K562 (cell line): ENCODE data around the gene BTRC. TPM values are rescaled to one million over a fixed set of nuclear protein-coding genes. Genes with fewer than 3 reads are reported as not detected.
A peak's percentile ranks its signal among the peaks of the same experiment; 100 is the strongest.

Experiments
- DNMT1 ChIP-seq: fragments of 450-650 bp; IDR thresholded peaks from 2 replicates; pipeline ENCODE4 v1.6.1; 2016; ENCODE audit warnings: antibody characterized with exemption, mild to moderate bottlenecking
- NFYB ChIP-seq: IDR thresholded peaks from 2 replicates; pipeline ENCODE4 v1.6.1; 2011; ENCODE audit warnings: mild to moderate bottlenecking, moderate library complexity; ENCODE audit not compliant: insufficient read length; ENCODE audit errors: extremely low read depth
- NR3C1 ChIP-seq: sonication (generic); formaldehyde crosslinking; IDR thresholded peaks from 2 replicates; pipeline ENCODE4 v1.8.1; 2022; ENCODE audit warnings: missing genetic modification reagents
- NUFIP1 ChIP-seq: fragments of 450-650 bp; IDR thresholded peaks from 2 replicates; pipeline ENCODE4 v1.6.1; 2018; ENCODE audit not compliant: partially characterized antibody
- PBX2 ChIP-seq, 2 experiments: IDR thresholded peaks in 1 of 2; conservative IDR thresholded peaks in 1 of 2; 2 replicates each; pipeline ENCODE4 v1.6.1; 2016; ENCODE audit warnings: low read depth in 2 of 2, mild to moderate bottlenecking in 1 of 2, missing compliant biosample characterization in 1 of 2, missing genetic modification characterization in 1 of 2, moderate library complexity in 1 of 2
- PHF8 ChIP-seq: fragments of 200-600 bp; sonication (generic); IDR thresholded peaks from 2 replicates; pipeline ENCODE4 v1.6.1; 2012; ENCODE audit warnings: mixed run types, mild to moderate bottlenecking, inconsistent platforms, low read length, moderate library complexity, borderline replicate concordance
- RBM34 ChIP-seq: fragments of 200-400 bp; formaldehyde crosslinking; IDR thresholded peaks from 2 replicates; pipeline ENCODE4 v1.6.1; 2018; ENCODE audit warnings: low read length, borderline replicate concordance; ENCODE audit not compliant: insufficient read depth
- SMAD2 ChIP-seq: fragments of 150-350 bp; IDR thresholded peaks from 2 replicates; pipeline ENCODE4 v1.6.1; 2014; ENCODE audit warnings: low read depth, mild to moderate bottlenecking, low read length
- SOX6 ChIP-seq: fragments of 450-650 bp; IDR thresholded peaks from 2 replicates; pipeline ENCODE4 v1.6.1; 2014; ENCODE audit warnings: mild to moderate bottlenecking
- SRSF9 ChIP-seq: fragments of 200-400 bp; formaldehyde crosslinking; IDR thresholded peaks from 2 replicates; pipeline ENCODE4 v1.6.1; 2017; ENCODE audit warnings: low read depth, low read length, borderline replicate concordance
- ZC3H8 ChIP-seq: fragments of 450-650 bp; IDR thresholded peaks from 2 replicates; pipeline ENCODE4 v1.6.1; 2017
- ZNF134 ChIP-seq: fragments of 250-450 bp; sonication (Bioruptor Pico); conservative IDR thresholded peaks from 2 replicates; pipeline ENCODE4 v1.4.0; 2020
- ZNF197 ChIP-seq: fragments of 200-800 bp; sonication (Bioruptor generic); IDR thresholded peaks from 2 replicates; pipeline ENCODE4 v1.6.1; 2016; ENCODE audit warnings: low read depth, missing genetic modification characterization, missing compliant biosample characterization
- polyA plus RNA-seq, 8 experiments: library from polyadenylated mRNA; depleted of rRNA in 4 of 8; stranded (reverse) in 5 of 8; unstranded in 3 of 8; fragments of >200 nt; fragmentation: Nextera tagmentation in 2 of 8; fragmentation: Illumina TruSeq in 1 of 8; extraction: Ambion mirVana in 2 of 8; extraction: Trizol in 1 of 8; gene quantifications; 2 replicates each; pipeline versions ENCODE4 v1.2.1 to v1.2.3, GENCODE V29; 2011 to 2014; ENCODE audit warnings: inconsistent platforms in 1 of 8, missing spikeins in 1 of 8
- total RNA-seq, 7 experiments: library from RNA; depleted of rRNA in 6 of 7; stranded (reverse); fragments of >200 nt in 6 of 7; fragmentation: Illumina TruSeq in 2 of 7; extraction: Trizol in 2 of 7; gene quantifications; 2 replicates each; pipeline versions ENCODE4 v1.2.1 to v1.2.3, GENCODE V29; 2011 to 2021; ENCODE audit warnings: low replicate concordance in 1 of 7
- TF ChIP-seq, protein P1 (sequence below): fragments of 450-650 bp; formaldehyde crosslinking; IDR thresholded peaks from 2 replicates; pipeline ENCODE4 v1.4.0; 2020; ENCODE audit warnings: mild to moderate bottlenecking, moderate library complexity

Gene BTRC
- total and polyA plus RNA-seq, 9 of the 15 experiments (the other 6 are each of a cell fraction or from before 2014, with no cell fraction given), result 1.6 to 15.4 (median 7.0) TPM

- no peak for TF ChIP-seq PBX2 (CRISPR knock-in tag; IDR thresholded peaks at IDR 0.05; ENCODE audit: low read depth)
- no peak for TF ChIP-seq PBX2 (tag; conservative IDR thresholded peaks at IDR 0.05; ENCODE audit: low read depth)
- no peak for TF ChIP-seq NR3C1 (CRISPR knock-in tag)
- TF ChIP-seq, protein P1, sequence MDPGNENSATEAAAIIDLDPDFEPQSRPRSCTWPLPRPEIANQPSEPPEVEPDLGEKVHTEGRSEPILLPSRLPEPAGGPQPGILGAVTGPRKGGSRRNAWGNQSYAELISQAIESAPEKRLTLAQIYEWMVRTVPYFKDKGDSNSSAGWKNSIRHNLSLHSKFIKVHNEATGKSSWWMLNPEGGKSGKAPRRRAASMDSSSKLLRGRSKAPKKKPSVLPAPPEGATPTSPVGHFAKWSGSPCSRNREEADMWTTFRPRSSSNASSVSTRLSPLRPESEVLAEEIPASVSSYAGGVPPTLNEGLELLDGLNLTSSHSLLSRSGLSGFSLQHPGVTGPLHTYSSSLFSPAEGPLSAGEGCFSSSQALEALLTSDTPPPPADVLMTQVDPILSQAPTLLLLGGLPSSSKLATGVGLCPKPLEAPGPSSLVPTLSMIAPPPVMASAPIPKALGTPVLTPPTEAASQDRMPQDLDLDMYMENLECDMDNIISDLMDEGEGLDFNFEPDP (CRISPR knock-in tag), result no peak
- TF ChIP-seq ZNF134 (CRISPR knock-in tag), result no peak
- no peak for TF ChIP-seq SRSF9
- no peak for TF ChIP-seq DNMT1
- no peak for TF ChIP-seq ZNF197 (CRISPR knock-in tag)
- no peak for TF ChIP-seq SOX6
- TF ChIP-seq SMAD2, result no peak
- TF ChIP-seq NUFIP1, result no peak
- TF ChIP-seq NFYB, result peak; percentile 88
- no peak for TF ChIP-seq ZC3H8
- TF ChIP-seq RBM34, result no peak
- peak; percentile 2; the same call in 1 of the 2 replicates for TF ChIP-seq PHF8
These were observed 234.9 kb downstream of the BTRC start (continued) for GRCh38 chr10:101588879-101589278.
